SHP77 (cell line): ENCODE measurements around the gene SSH2.
"Not testable (repeated sequence)": the region's sequence is repeated elsewhere in the genome, so short reads cannot be mapped to it uniquely, and the experiment has no call there.

Source experiments
- DNase-seq, 2 experiments: peaks; one replicate each; lab custom pipeline; 2025; lab: John Stamatoyannopoulos, UW

The SSH2 gene

GRCh38 chr17:29710520-29710884 is 219.5 kb downstream of the SSH2 start:
- no peak for DNase-seq

GRCh38 chr17:29709866-29710519 is 220.0 kb downstream of the SSH2 start:
- DNase-seq: no peak

- DNase-seq: no peak
Observed at GRCh38 chr17:29707212-29707571, 222.8 kb downstream of the SSH2 start.

GRCh38 chr17:29706045-29706431 is 224.0 kb downstream of the SSH2 start:
- DNase-seq: no peak

- DNase-seq: no peak
Observed at GRCh38 chr17:29705386-29705785, 224.6 kb downstream of the SSH2 start.

- DNase-seq: no peak
Observed at GRCh38 chr17:29699283-29699682, 230.7 kb downstream of the SSH2 start.

- DNase-seq: no peak
Observed at GRCh38 chr17:29698837-29699236, 231.2 kb downstream of the SSH2 start.

- no peak for DNase-seq
Observed at GRCh38 chr17:29698019-29698777, 231.8 kb downstream of the SSH2 start.

GRCh38 chr17:29697371-29697770 is 232.7 kb downstream of the SSH2 start:
- no peak for DNase-seq

GRCh38 chr17:29694918-29695563 is 235.0 kb downstream of the SSH2 start:
- DNase-seq: no peak

- DNase-seq: no peak
Observed at GRCh38 chr17:29693751-29694150, 236.3 kb downstream of the SSH2 start.

GRCh38 chr17:29687596-29687995 is 242.4 kb downstream of the SSH2 start:
- DNase-seq: no peak

- no peak for DNase-seq
Observed at GRCh38 chr17:29686993-29687590, 242.9 kb downstream of the SSH2 start.

GRCh38 chr17:29683481-29683880 is 246.5 kb downstream of the SSH2 start:
- DNase-seq: no peak

GRCh38 chr17:29682987-29683386 is 247.0 kb downstream of the SSH2 start:
- no peak for DNase-seq

- no peak for DNase-seq
Observed at GRCh38 chr17:29682054-29682453, 248.0 kb downstream of the SSH2 start.

- no peak for DNase-seq
Observed at GRCh38 chr17:29677824-29678223, 252.2 kb downstream of the SSH2 start.

- no peak for DNase-seq
Observed at GRCh38 chr17:29677221-29677791, 252.7 kb downstream of the SSH2 start.

- not testable (repeated sequence) for DNase-seq
Observed at GRCh38 chr17:29675961-29676360, 254.1 kb downstream of the SSH2 start.

GRCh38 chr17:29674281-29674680 is 255.7 kb downstream of the SSH2 start:
- no peak for DNase-seq

- DNase-seq: no peak
Observed at GRCh38 chr17:29671661-29672060, 258.4 kb downstream of the SSH2 start.

- no peak for DNase-seq
Observed at GRCh38 chr17:29669266-29669665, 260.8 kb downstream of the SSH2 start.

- DNase-seq: no peak
Observed at GRCh38 chr17:29667969-29668368, 262.1 kb downstream of the SSH2 start.
